ENCODE data around the gene CAMSAP2.

- TF ChIP-seq CTCF (IDR thresholded peaks at IDR 0.05; ENCODE audit: low read length) (no peak), EZH2phosphoT487 (IDR thresholded peaks at IDR 0.05; ENCODE audit: low read length) (no peak)
Observed at GRCh38 chr1:200890027-200890426, 151.3 kb downstream of the CAMSAP2 start.
